AG09319 (cell line): Measurements from ENCODE around the gene PAWR.

Experiments
- DNase-seq: peaks from one replicate; pipeline ENCODE4 v3.0.0-alpha.2; 2010; ENCODE audit warnings: low read depth; ENCODE audit errors: extremely low read depth
- TF ChIP-seq, protein P1 (sequence below): IDR thresholded peaks from 2 replicates; pipeline ENCODE4 v1.5.1; 2011; ENCODE audit warnings: low read depth, mild to moderate bottlenecking, inconsistent platforms, low read length, moderate library complexity

PAWR gene

GRCh38 chr12:79674629-79675028, 16.1 kb downstream of the PAWR start:
- TF ChIP-seq, protein P1, sequence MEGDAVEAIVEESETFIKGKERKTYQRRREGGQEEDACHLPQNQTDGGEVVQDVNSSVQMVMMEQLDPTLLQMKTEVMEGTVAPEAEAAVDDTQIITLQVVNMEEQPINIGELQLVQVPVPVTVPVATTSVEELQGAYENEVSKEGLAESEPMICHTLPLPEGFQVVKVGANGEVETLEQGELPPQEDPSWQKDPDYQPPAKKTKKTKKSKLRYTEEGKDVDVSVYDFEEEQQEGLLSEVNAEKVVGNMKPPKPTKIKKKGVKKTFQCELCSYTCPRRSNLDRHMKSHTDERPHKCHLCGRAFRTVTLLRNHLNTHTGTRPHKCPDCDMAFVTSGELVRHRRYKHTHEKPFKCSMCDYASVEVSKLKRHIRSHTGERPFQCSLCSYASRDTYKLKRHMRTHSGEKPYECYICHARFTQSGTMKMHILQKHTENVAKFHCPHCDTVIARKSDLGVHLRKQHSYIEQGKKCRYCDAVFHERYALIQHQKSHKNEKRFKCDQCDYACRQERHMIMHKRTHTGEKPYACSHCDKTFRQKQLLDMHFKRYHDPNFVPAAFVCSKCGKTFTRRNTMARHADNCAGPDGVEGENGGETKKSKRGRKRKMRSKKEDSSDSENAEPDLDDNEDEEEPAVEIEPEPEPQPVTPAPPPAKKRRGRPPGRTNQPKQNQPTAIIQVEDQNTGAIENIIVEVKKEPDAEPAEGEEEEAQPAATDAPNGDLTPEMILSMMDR, result no peak
- DNase-seq, result no peak

DNA sequence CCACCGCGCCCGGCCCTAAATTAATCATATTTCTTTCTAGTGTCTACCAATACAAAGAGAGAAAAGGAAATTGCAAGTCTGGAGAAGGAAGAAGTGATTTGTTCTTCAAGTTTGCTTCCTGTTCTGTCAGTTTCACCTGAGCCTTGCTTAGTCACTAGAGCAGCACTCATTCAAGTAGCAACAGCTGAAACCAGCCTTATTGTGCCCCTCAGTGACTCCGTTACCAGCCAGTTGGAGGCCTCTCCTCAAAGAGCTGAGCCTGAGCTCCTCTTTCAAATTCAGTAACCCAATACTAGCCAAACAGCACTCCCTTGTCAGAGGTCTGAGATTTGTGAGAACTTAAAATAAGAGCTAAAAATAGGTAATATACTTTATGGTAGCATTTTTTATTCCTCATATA, 17.4 kb downstream of the PAWR start:
- DNase-seq, result no peak
- TF ChIP-seq, protein P1, result no peak

GRCh38 chr12:79668113-79668512, 22.7 kb downstream of the PAWR start:
- no peak for DNase-seq
- TF ChIP-seq, protein P1, result no peak

GRCh38 chr12:79665212-79665887, 25.4 kb downstream of the PAWR start:
- DNase-seq, result no peak
- TF ChIP-seq, protein P1, result no peak

GRCh38 chr12:79664518-79664917, 26.2 kb downstream of the PAWR start:
- no peak for DNase-seq
- TF ChIP-seq, protein P1, result no peak

GRCh38 chr12:79662046-79662811, 28.5 kb downstream of the PAWR start:
- no peak for DNase-seq
- TF ChIP-seq, protein P1, result no peak

GRCh38 chr12:79661629-79662028, 29.1 kb downstream of the PAWR start:
- no peak for DNase-seq
- TF ChIP-seq, protein P1, result no peak
